KMS-11 (cell line): ENCODE data around the gene FHIT.

ENCODE experiments used
- H2AFZ ChIP-seq: fragments of 200-600 bp; sonication (generic); 2 replicates; pipeline ENCODE4 v1.6.1; 2016; ENCODE audit warnings: antibody characterized with exemption, mixed run types, low read depth
- H3K27ac ChIP-seq: fragments of 200-600 bp; sonication (generic); 2 replicates; pipeline ENCODE4 v1.6.1; 2016; ENCODE audit warnings: mild to moderate bottlenecking, mixed run types
- H3K27me3 ChIP-seq: fragments of 200-600 bp; sonication (generic); 2 replicates; pipeline ENCODE4 v1.6.1; 2017; ENCODE audit warnings: mild to moderate bottlenecking, low read depth, mixed run types, moderate library complexity; ENCODE audit not compliant: insufficient read depth
- H3K36me3 ChIP-seq: fragments of 200-600 bp; sonication (generic); 2 replicates; pipeline ENCODE4 v1.6.1; 2017; ENCODE audit warnings: mild to moderate bottlenecking, mixed run types; ENCODE audit not compliant: insufficient read depth
- H3K4me1 ChIP-seq: fragments of 200-600 bp; sonication (generic); 2 replicates; pipeline ENCODE4 v1.6.1; 2016; ENCODE audit warnings: mild to moderate bottlenecking, low read depth, mixed run types; ENCODE audit not compliant: poor library complexity, severe bottlenecking
- H3K4me2 ChIP-seq: fragments of 200-600 bp; sonication (generic); 2 replicates; pipeline ENCODE4 v1.7.0; 2016; ENCODE audit warnings: mild to moderate bottlenecking, mixed run types
- H3K4me3 ChIP-seq: fragments of 200-600 bp; sonication (generic); IDR thresholded peaks from 2 replicates; pipeline ENCODE4 v1.6.1; 2017; ENCODE audit warnings: low read depth, low read length, mixed read lengths; ENCODE audit not compliant: insufficient read depth
- H3K79me2 ChIP-seq: fragments of 200-600 bp; sonication (generic); 2 replicates; pipeline ENCODE4 v1.6.1; 2016; ENCODE audit warnings: low read depth, mixed run types; ENCODE audit not compliant: insufficient read depth
- H3K9ac ChIP-seq: fragments of 200-600 bp; sonication (generic); 2 replicates; pipeline ENCODE4 v1.6.1; 2016; ENCODE audit warnings: mild to moderate bottlenecking, mixed run types
- H4K20me1 ChIP-seq: fragments of 200-600 bp; sonication (generic); 2 replicates; pipeline ENCODE4 v1.6.1; 2016; ENCODE audit warnings: mild to moderate bottlenecking, mixed run types; ENCODE audit not compliant: insufficient read depth
- CTCF ChIP-seq: fragments of 200-600 bp; sonication (generic); conservative IDR thresholded peaks from 2 replicates; pipeline ENCODE4 v1.6.1; 2017; ENCODE audit warnings: low read depth, mild to moderate bottlenecking, antibody characterized with exemption, low read length, moderate library complexity, mixed read lengths

Gene FHIT

GRCh38 chr3:59880717-59881116 is 1370.5 kb downstream of the FHIT start:
- Histone ChIP-seq H3K27me3 (no peaks in the 10 kb centered on the region), H3K27ac (no peak overlapping the region), H3K79me2 (no peaks in the 10 kb centered on the region), H4K20me1 (no peaks in the 10 kb centered on the region), H3K9ac (no peak overlapping the region), H2AFZ (no peak overlapping the region), H3K4me2 (no peak overlapping the region), H3K4me1 (no peaks in the 10 kb centered on the region), H3K4me3 (no peak overlapping the region), H3K36me3 (no peaks in the 10 kb centered on the region)
- TF ChIP-seq CTCF: no peak

- no peak for TF ChIP-seq CTCF
Observed at GRCh38 chr3:59879031-59879581, 1372.1 kb downstream of the FHIT start.

GRCh38 chr3:59878038-59878427 is 1373.2 kb downstream of the FHIT start:
- no peak for TF ChIP-seq CTCF

More at GRCh38 chr3:59879031-59879581, 1372.1 kb downstream of the FHIT start:
- Histone ChIP-seq H3K79me2 (no peaks in the 10 kb centered on the region), H3K4me2 (no peak overlapping the region), H3K9ac (no peak overlapping the region), H3K4me1 (no peaks in the 10 kb centered on the region), H3K4me3 (no peak overlapping the region), H3K36me3 (no peaks in the 10 kb centered on the region), H3K27me3 (no peaks in the 10 kb centered on the region), H3K27ac (no peak overlapping the region), H2AFZ (no peak overlapping the region), H4K20me1 (no peaks in the 10 kb centered on the region)

GRCh38 chr3:59877263-59878037 is 1373.8 kb downstream of the FHIT start:
- H3K36me3 ChIP-seq: no peaks in the 10 kb centered on the region
- H3K27ac ChIP-seq: no peak overlapping the region
- H3K27me3 ChIP-seq: no peaks in the 10 kb centered on the region
- H3K9ac ChIP-seq: no peak overlapping the region
- H3K4me2 ChIP-seq: no peak overlapping the region
- no peaks in the 10 kb centered on the region for H4K20me1 ChIP-seq
- TF ChIP-seq CTCF: no peak
- H3K4me3 ChIP-seq: no peak overlapping the region
- H2AFZ ChIP-seq: no peak overlapping the region
- H3K79me2 ChIP-seq: no peaks in the 10 kb centered on the region
- no peaks in the 10 kb centered on the region for H3K4me1 ChIP-seq

More at GRCh38 chr3:59878038-59878427, 1373.2 kb downstream of the FHIT start:
- no peaks in the 10 kb centered on the region for H3K27me3 ChIP-seq
- H3K79me2 ChIP-seq: no peaks in the 10 kb centered on the region
- H3K36me3 ChIP-seq: no peaks in the 10 kb centered on the region
- no peak overlapping the region for H3K9ac ChIP-seq
- no peak overlapping the region for H2AFZ ChIP-seq
- H4K20me1 ChIP-seq: no peaks in the 10 kb centered on the region
- H3K27ac ChIP-seq: no peak overlapping the region
- no peak overlapping the region for H3K4me3 ChIP-seq
- no peak overlapping the region for H3K4me2 ChIP-seq
- no peaks in the 10 kb centered on the region for H3K4me1 ChIP-seq
